SU-DHL-6 (cell line): ENCODE data around the gene NYNRIN.

ENCODE experiments used
- EZH2phosphoT487 ChIP-seq: fragments of 200-600 bp; sonication (generic), shearing (Covaris generic); conservative IDR thresholded peaks from 2 replicates; pipeline ENCODE4 v1.6.1; 2018; ENCODE audit warnings: mild to moderate bottlenecking, antibody characterized with exemption, low read length, moderate library complexity, mixed read lengths
- TF ChIP-seq, protein P1 (sequence below): fragments of 200-600 bp; sonication (generic); IDR thresholded peaks from one replicate; pipeline ENCODE4 v1.5.1; 2017; ENCODE audit warnings: antibody characterized with exemption, mild to moderate bottlenecking, low read length, moderate library complexity; ENCODE audit not compliant: insufficient read depth, poor library complexity, severe bottlenecking

DNA sequence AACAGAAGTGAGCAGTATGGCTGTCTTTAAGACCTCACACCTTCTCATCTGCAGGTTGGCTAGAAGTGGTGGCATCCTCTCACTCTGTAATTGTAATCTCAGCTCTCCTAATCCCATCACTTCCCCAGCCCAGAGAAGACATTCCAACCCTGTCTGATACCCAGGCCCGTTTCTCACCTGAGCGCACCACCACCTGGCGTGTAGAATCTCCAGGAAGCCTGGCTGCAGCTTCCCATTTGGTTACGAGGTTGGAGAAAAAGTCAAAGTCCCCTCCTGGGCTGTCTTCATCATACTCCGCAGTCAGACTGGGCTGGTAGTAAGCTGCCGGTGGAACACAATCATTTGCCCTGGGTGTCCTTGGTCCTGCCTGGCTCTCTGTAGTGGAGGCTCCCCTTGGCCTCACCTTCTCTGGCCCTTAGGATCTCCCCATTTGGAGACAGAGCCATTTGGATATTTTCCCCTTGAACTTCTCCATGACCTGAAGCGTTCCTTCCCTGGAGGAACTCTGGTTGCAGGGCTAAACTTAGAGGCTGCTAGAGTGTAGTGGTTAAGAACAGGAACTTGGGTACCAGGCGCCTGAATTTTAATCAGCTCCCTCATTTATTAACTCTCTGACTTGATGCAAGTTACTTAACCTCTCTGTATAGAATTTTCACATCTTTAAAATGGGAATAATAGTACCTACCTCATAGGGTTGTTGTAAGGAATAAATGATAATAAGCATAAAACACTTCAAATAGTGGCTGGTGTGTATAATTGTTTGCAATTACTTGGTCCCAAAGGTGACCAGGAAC lies 42.0 kb downstream of the NYNRIN start:
- TF ChIP-seq, protein P1, sequence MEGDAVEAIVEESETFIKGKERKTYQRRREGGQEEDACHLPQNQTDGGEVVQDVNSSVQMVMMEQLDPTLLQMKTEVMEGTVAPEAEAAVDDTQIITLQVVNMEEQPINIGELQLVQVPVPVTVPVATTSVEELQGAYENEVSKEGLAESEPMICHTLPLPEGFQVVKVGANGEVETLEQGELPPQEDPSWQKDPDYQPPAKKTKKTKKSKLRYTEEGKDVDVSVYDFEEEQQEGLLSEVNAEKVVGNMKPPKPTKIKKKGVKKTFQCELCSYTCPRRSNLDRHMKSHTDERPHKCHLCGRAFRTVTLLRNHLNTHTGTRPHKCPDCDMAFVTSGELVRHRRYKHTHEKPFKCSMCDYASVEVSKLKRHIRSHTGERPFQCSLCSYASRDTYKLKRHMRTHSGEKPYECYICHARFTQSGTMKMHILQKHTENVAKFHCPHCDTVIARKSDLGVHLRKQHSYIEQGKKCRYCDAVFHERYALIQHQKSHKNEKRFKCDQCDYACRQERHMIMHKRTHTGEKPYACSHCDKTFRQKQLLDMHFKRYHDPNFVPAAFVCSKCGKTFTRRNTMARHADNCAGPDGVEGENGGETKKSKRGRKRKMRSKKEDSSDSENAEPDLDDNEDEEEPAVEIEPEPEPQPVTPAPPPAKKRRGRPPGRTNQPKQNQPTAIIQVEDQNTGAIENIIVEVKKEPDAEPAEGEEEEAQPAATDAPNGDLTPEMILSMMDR, result no peak
- no peak for TF ChIP-seq EZH2phosphoT487
